Endothelial cell of umbilical vein (primary cell): ENCODE measurements around the gene CPB1. TPM values are rescaled to one million over a fixed set of nuclear protein-coding genes. Genes with fewer than 3 reads are reported as not detected.

Source experiments
- BruUV-seq: library from RNA; stranded (reverse); fragments of 400-500 nt; replicated peaks from 2 replicates; lab custom pipeline; 2021; lab: Mats Ljungman, UMichigan
- CTCF ChIA-PET: fragments of 300-600, 350-600 bp; sonication (Branson Sonifier 250); formaldehyde crosslinking; loops from one replicate; lab custom pipeline; 2021; ENCODE audit warnings: antibody characterized with exemption, inconsistent platforms; lab: Charles Lee
- POLR2A ChIA-PET: fragments of 300-600, 350-600 bp; sonication (Branson Sonifier 250); formaldehyde crosslinking; loops from one replicate; lab custom pipeline; 2021; ENCODE audit warnings: antibody characterized with exemption, inconsistent platforms; lab: Charles Lee
- DNase-seq: peaks from one replicate; pipeline ENCODE4 v3.0.0-alpha.2; 2011; ENCODE audit warnings: low read depth, low spot score
- FAIRE-seq: peaks from 2 replicates; lab custom pipeline; 2011; peaks lifted over from hg19 to GRCh38; lab: Jason Lieb, UNC
- H2AFZ ChIP-seq: 2 replicates; pipeline ENCODE4 v1.6.0; 2012; ENCODE audit warnings: low read depth, low read length, control low read depth, inconsistent platforms
- H3K27ac ChIP-seq: 2 replicates; pipeline ENCODE4 v1.5.1; 2011; ENCODE audit warnings: low read depth, mild to moderate bottlenecking, control low read depth, low read length, moderate library complexity; ENCODE audit not compliant: insufficient read depth
- H3K27me3 ChIP-seq, 2 experiments: 2 replicates each; pipeline versions ENCODE4 v1.6.0 to v1.6.1; 2011; ENCODE audit warnings: low read length in 2 of 2, mixed read lengths in 1 of 2; ENCODE audit not compliant: control insufficient read depth in 2 of 2, insufficient read depth in 2 of 2
- H3K36me3 ChIP-seq, 2 experiments: 2 replicates in 1 of 2; 3 replicates in 1 of 2; pipeline ENCODE4 v1.5.1; 2011; ENCODE audit warnings: low read length in 2 of 2, mild to moderate bottlenecking in 1 of 2, moderate library complexity in 1 of 2; ENCODE audit not compliant: control insufficient read depth in 2 of 2, insufficient read depth in 2 of 2; ENCODE audit errors: extremely low read depth in 1 of 2
- H3K4me1 ChIP-seq: 3 replicates; pipeline ENCODE4 v1.5.1; 2011; ENCODE audit warnings: mild to moderate bottlenecking, low read length; ENCODE audit not compliant: control insufficient read depth, insufficient read depth; ENCODE audit errors: extremely low read depth
- H3K4me2 ChIP-seq: 2 replicates; pipeline ENCODE4 v1.6.1; 2011; ENCODE audit warnings: low read length, control low read depth, mixed read lengths; ENCODE audit not compliant: insufficient read depth
- H3K4me3 ChIP-seq, 3 experiments: fragments of 200-600 bp in 1 of 3; sonication (generic), shearing (Covaris generic) in 1 of 3; replicated peaks in 1 of 3; 2 replicates each; pipeline ENCODE4 v1.5.1; 2011 to 2016; ENCODE audit warnings: control low read depth in 3 of 3, low read length in 3 of 3, mild to moderate bottlenecking in 2 of 3, inconsistent platforms in 1 of 3, low read depth in 1 of 3, moderate library complexity in 1 of 3; ENCODE audit not compliant: insufficient read depth in 1 of 3
- H3K79me2 ChIP-seq: 2 replicates; pipeline ENCODE4 v1.6.0; 2012; ENCODE audit warnings: low read length, inconsistent platforms; ENCODE audit not compliant: control insufficient read depth, insufficient read depth
- H3K9ac ChIP-seq: replicated peaks from 2 replicates; pipeline ENCODE3; 2011; ENCODE audit warnings: low read length, control low read depth; ENCODE audit not compliant: insufficient read depth; ENCODE audit errors: extremely low read depth
- H3K9me1 ChIP-seq: replicated peaks from 3 replicates; pipeline ENCODE4 v1.6.0; 2011; ENCODE audit warnings: mild to moderate bottlenecking, low read length; ENCODE audit not compliant: control insufficient read depth, insufficient read depth; ENCODE audit errors: extremely low read depth
- H3K9me3 ChIP-seq: replicated peaks from 2 replicates; pipeline ENCODE4 v1.5.1; 2012; ENCODE audit warnings: low read length, inconsistent platforms; ENCODE audit not compliant: control insufficient read depth, insufficient read depth
- H4K20me1 ChIP-seq: replicated peaks from 2 replicates; pipeline ENCODE3; 2011; ENCODE audit warnings: mild to moderate bottlenecking, low read length; ENCODE audit not compliant: control insufficient read depth, insufficient read depth; ENCODE audit errors: extremely low read depth
- CTCF ChIP-seq, 2 donors: IDR thresholded peaks; 1 replicate in 1 of 2; 2 replicates in 1 of 2; pipeline ENCODE4 v1.5.1; 2011; ENCODE audit warnings: low read length in 2 of 2, mild to moderate bottlenecking in 2 of 2, moderate library complexity in 2 of 2, control low read depth in 1 of 2, inconsistent platforms in 1 of 2, low read depth in 1 of 2; ENCODE audit not compliant: insufficient read depth in 1 of 2; ENCODE audit errors: extremely low read depth in 1 of 2
- EZH2 ChIP-seq: IDR thresholded peaks from 2 replicates; pipeline ENCODE4 v1.6.1; 2012; ENCODE audit warnings: borderline replicate concordance, low read depth, mild to moderate bottlenecking, moderate library complexity, low read length, inconsistent platforms; ENCODE audit not compliant: severe bottlenecking
- FOS ChIP-seq: IDR thresholded peaks from 2 replicates; pipeline ENCODE4 v1.6.1; 2011; ENCODE audit warnings: mild to moderate bottlenecking, low read length, moderate library complexity, borderline replicate concordance; ENCODE audit not compliant: insufficient read depth
- GATA2 ChIP-seq: IDR thresholded peaks from 2 replicates; pipeline ENCODE4 v1.7.0; 2011; ENCODE audit warnings: low read depth, mild to moderate bottlenecking, moderate library complexity, mixed read lengths, low read length; ENCODE audit not compliant: insufficient read length, insufficient read depth
- JUN ChIP-seq: IDR thresholded peaks from 2 replicates; pipeline ENCODE4 v1.6.1; 2011; ENCODE audit warnings: borderline replicate concordance, low read depth; ENCODE audit not compliant: insufficient read length, insufficient read depth
- MAX ChIP-seq: IDR thresholded peaks from 2 replicates; pipeline ENCODE4 v1.6.1; 2011; ENCODE audit not compliant: insufficient read depth, insufficient read length
- MYC ChIP-seq: IDR thresholded peaks from one replicate; pipeline ENCODE4 v1.6.1; 2011; ENCODE audit warnings: mild to moderate bottlenecking, low read depth, low read length
- POLR2A ChIP-seq: IDR thresholded peaks from 2 replicates; pipeline ENCODE4 v1.6.1; 2012; ENCODE audit warnings: low read depth, mild to moderate bottlenecking, control low read depth, low read length
- POLR2AphosphoS5 ChIP-seq: IDR thresholded peaks from 2 replicates; pipeline ENCODE4 v1.6.1; 2012; ENCODE audit warnings: low read depth, mild to moderate bottlenecking, control low read depth, low read length, moderate library complexity; ENCODE audit not compliant: insufficient read depth
- dilution Hi-C: fragments of 300-500 bp; cut with MboI; formaldehyde crosslinking; loops from one replicate; pipeline ENCODE4 v1.15.0; 2019; ENCODE audit warnings: low sequenced_read_pairs; ENCODE audit not compliant: extremely low pct_ligation_motif_present
- intact Hi-C: fragments of 100-400 bp; cut with micrococcal nuclease; formaldehyde crosslinking; loops from one replicate; pipeline ENCODE4 v1.10.0; 2022
- polyA plus RNA-seq, 4 experiments: library from polyadenylated mRNA; depleted of rRNA in 3 of 4; stranded (reverse) in 3 of 4; unstranded in 1 of 4; fragments of >200 nt; gene quantifications; 2 replicates each; pipeline versions ENCODE4 v1.2.1 to v1.2.3, GENCODE V29; 2011 to 2012; ENCODE audit warnings: missing spikeins in 1 of 4
- total RNA-seq: library from RNA; stranded (reverse); gene quantifications from 2 replicates; pipeline ENCODE4 v1.2.3, GENCODE V29; 2021

Gene CPB1
- total and polyA plus RNA-seq, 2 donors (not counting 3 experiments of a cell fraction or from before 2014, with no cell fraction given), result not detected

GRCh38 chr3:148865049-148865448, 37.4 kb downstream of the CPB1 start, which contains the start of gene CPA3:
TSS of gene CPA3 (plus strand) at chr3:148865296. CDS start at chr3:148865308, 12 bp downstream.
- H4K20me1 ChIP-seq, result no peaks in the 10 kb centered on the region
- no peaks in the 10 kb centered on the region for H3K9me1 ChIP-seq
- FAIRE-seq (no peak), DNase-seq (no peak)
- no peak for TF ChIP-seq MAX
- TF ChIP-seq FOS, result no peak
- no peak for TF ChIP-seq MYC
- no peak for TF ChIP-seq POLR2AphosphoS5
- no peak for TF ChIP-seq CTCF (IDR thresholded peaks at IDR 0.05; ENCODE audit: extremely low read depth in 1 of 2, insufficient read depth in 1 of 2, low read depth in 1 of 2, low read length in 2 of 2)
- TF ChIP-seq GATA2, result no peak
- no peak for TF ChIP-seq EZH2
- TF ChIP-seq JUN, result no peak
- TF ChIP-seq POLR2A, result no peak
- no peaks in the 10 kb centered on the region for H3K4me1 ChIP-seq
- H3K9ac ChIP-seq, result no peak within 1 kb of the TSS
- no peak within 1 kb of the TSS for H3K27ac ChIP-seq
- BruUV-seq, result no TSS peak
- H3K36me3 ChIP-seq, result no peaks in the 10 kb centered on the region
- dilution Hi-C loops, result no loop called here
- H3K4me3 ChIP-seq, result no peak within 1 kb of the TSS
- POLR2A ChIA-PET, result no interaction called here
- no peaks in the 10 kb centered on the region for H3K79me2 ChIP-seq
- H3K9me3 ChIP-seq, result no peaks in the 10 kb centered on the region
- peaks cover 23 to 24% of the 10 kb centered on the region in 2 experiments for H3K27me3 ChIP-seq
- no peak within 1 kb of the TSS for H2AFZ ChIP-seq
- no peak within 1 kb of the TSS for H3K4me2 ChIP-seq
- CTCF ChIA-PET, result interaction anchor here (1.9 to 2.8 kb wide), 2 partner anchors 79 to 90 kb away, joined by 4 to 12 read pairs; no protein-coding TSS in a partner anchor
- intact Hi-C loops, result no loop called here
